HEK293 (cell line): ENCODE measurements around the gene PAPLN.

ENCODE experiments used
- CTCF ChIP-seq: fragments of 450-650 bp; formaldehyde crosslinking; IDR thresholded peaks from 2 replicates; pipeline ENCODE4 v1.5.1; 2016; ENCODE audit warnings: missing biosample characterization, missing genetic modification characterization
- IKZF3 ChIP-seq: fragments of 450-650 bp; IDR thresholded peaks from 2 replicates; pipeline ENCODE4 v1.5.0; 2018; ENCODE audit warnings: missing biosample characterization, mild to moderate bottlenecking, missing genetic modification characterization, moderate library complexity
- ZNF37A ChIP-seq: fragments of 450-650 bp; IDR thresholded peaks from 2 replicates; pipeline ENCODE4 v1.5.1; 2018; ENCODE audit warnings: missing biosample characterization, missing genetic modification characterization

- TF ChIP-seq CTCF (tag by site-specific recombination) (no peak), ZNF37A (tag by site-specific recombination) (no peak), IKZF3 (tag by site-specific recombination) (no peak)
These were observed 16.4 kb downstream of the PAPLN start for GRCh38 chr14:73253721-73254120.
